ENCODE results near the gene ZNF550. TPM values are rescaled to one million over a fixed set of nuclear protein-coding genes. Genes with fewer than 3 reads are reported as not detected.

ZNF550 gene
- polyA plus RNA-seq, 1 experiment, result 8.2 TPM

DNA sequence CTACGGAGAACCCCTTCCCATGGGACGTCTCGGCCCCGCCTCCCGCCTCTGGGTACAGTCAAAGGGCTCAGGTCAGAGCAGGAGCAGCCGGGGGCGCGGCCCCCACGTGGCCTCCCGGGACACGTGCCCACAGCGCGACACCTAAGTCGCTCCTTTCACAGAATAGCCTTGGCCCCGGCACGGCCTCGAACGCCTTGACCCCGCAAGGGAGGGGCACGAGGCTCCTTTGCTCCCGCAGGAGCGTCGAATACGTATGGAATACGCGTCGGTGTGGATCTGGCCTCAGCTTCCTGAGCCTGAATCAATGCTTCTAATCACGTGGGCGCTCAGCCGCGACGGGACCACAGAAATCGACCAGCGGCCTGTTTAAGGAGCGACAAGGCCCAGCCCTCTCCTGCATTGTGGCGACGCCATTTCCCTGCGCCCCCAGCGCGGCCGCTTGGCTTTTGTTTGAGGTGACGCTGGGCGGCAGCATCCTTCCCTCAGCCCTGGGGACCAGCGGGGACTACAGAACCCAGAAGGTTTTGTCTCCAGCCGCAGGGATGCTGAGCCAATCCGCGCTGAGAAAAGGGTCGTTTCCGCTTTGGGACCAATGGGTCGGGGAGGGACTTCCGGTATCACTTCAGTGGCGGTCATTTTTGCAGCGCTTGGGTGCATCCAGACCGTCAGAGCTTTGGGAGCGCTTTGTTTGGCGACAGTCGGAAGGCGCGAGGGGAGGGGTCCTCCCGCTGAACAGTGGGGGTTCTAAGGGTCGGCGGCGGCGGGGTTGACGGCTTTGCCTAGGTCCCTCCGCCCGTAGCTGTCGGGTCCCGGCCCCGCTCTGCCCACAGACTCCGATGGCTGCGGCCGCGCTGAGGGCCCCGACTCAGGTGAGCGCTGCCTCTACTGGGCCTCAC lies 24.1 kb upstream of the ZNF550 start, which contains the start of gene ZIK1:
Gene ZIK1, plus strand, starts transcription at position 625 of the 896 bp plus-strand sequence. Its CDS starts 212 bp downstream, at position 837.
- peak; percentile 71 for DNase-seq (ENCODE audit: low read depth, low spot score)
- TF ChIP-seq CTCF (IDR thresholded peaks at IDR 0.05; ENCODE audit: low read depth, low read length), result no peak
- H3K27me3 ChIP-seq (ENCODE audit: control insufficient read depth, insufficient read depth, low read length), result no peaks in the 10 kb centered on the region
- POLR2A ChIA-PET, result interaction anchor here (0.7 to 1.2 kb wide), 2 partner anchors 10 to 125 kb away, joined by 3 read pairs; partner anchors contain the start of gene ZNF154
- CTCF ChIA-PET, result no interaction called here
- peak within 1 kb of the TSS; percentile 81 for H3K4me3 ChIP-seq (ENCODE audit: low read depth, low read length)
- peaks cover 53% of the 10 kb centered on the region for H3K9me3 ChIP-seq (ENCODE audit: control insufficient read depth, insufficient read depth, low read length)
- H3K27ac ChIP-seq (ENCODE audit: low read depth, low read length), result peak within 1 kb of the TSS; percentile 31

DNA sequence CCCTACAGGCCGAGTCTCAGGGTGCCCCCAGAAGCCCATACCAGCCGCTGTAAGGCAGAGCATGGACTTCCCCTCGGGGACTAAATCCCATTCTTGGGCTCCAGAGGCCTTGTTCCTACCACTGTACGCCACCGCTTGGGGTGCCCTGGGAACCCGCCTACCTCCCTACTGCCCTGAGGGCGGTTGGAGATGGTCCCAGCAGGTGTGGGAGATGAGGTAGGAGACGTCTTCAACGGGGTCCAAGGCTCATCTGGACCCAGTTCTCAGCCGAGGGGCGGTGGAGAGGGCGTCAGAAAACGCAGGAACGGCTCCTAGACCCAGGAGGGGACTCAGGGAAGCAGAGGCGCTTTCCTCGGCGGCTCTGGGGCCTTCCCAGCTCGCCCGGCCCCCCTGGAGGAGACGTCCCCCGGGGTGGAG lies 23.4 kb upstream of the ZNF550 start:
- H3K4me3 ChIP-seq (ENCODE audit: low read depth, low read length), result no peak overlapping the region
- CTCF ChIA-PET, result no interaction called here
- no peak for TF ChIP-seq CTCF (IDR thresholded peaks at IDR 0.05; ENCODE audit: low read depth, low read length)
- H3K27ac ChIP-seq (ENCODE audit: low read depth, low read length), result no peak overlapping the region
- POLR2A ChIA-PET, result interaction anchor here (1.2 kb wide), 1 partner anchor 11 kb away, joined by 3 read pairs; no protein-coding TSS in a partner anchor
- DNase-seq (ENCODE audit: low read depth, low spot score), result no peak
- H3K27me3 ChIP-seq (ENCODE audit: control insufficient read depth, insufficient read depth, low read length), result no peaks in the 10 kb centered on the region
- H3K9me3 ChIP-seq (ENCODE audit: control insufficient read depth, insufficient read depth, low read length), result peaks cover 47% of the 10 kb centered on the region

GRCh38 chr19:57578487-57579205 lies 19.0 kb upstream of the ZNF550 start, which contains the start of gene ZNF416:
Gene ZNF416, minus strand, starts transcription at chr19:57578911. Its CDS starts 207 bp downstream, at chr19:57578704.
- 0 out of 2 replicates have a peak, but pooled peaks have one; percentile 11 for TF ChIP-seq CTCF (IDR thresholded peaks at IDR 0.05; ENCODE audit: low read depth, low read length)
- POLR2A ChIA-PET, result no interaction called here
- peaks cover 60% of the 10 kb centered on the region for H3K9me3 ChIP-seq (ENCODE audit: control insufficient read depth, insufficient read depth, low read length)

DNA sequence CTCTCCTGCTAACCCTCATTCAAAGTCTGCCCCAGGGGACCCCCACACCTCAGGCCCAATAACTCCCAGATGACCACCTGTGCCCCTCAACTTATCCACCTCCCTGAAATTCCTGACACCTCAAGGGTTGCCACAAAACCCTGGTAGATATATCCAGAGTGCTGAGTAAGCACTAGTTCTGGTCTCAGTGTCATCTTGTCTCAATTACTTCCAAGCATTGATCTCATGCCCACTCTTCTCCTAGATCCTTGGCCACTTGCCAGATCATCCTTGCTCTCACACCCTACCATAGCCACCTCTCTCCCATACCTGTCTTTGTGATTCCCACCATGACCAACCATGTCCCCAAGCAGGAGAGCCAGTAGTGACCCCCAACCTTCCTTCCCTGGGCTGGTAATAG lies 17.0 kb upstream of the ZNF550 start:
- no peak overlapping the region for H3K4me3 ChIP-seq (ENCODE audit: low read depth, low read length)
- no peaks in the 10 kb centered on the region for H3K27me3 ChIP-seq (ENCODE audit: control insufficient read depth, insufficient read depth, low read length)
- peaks cover 61% of the 10 kb centered on the region for H3K9me3 ChIP-seq (ENCODE audit: control insufficient read depth, insufficient read depth, low read length)
- ChIA-PET POLR2A (no interaction called here), CTCF (no interaction called here)
- no peak for DNase-seq (ENCODE audit: low read depth, low spot score)
- no peak overlapping the region for H3K27ac ChIP-seq (ENCODE audit: low read depth, low read length)
- no peak for TF ChIP-seq CTCF (IDR thresholded peaks at IDR 0.05; ENCODE audit: low read depth, low read length)

More at GRCh38 chr19:57578487-57579205, 19.0 kb upstream of the ZNF550 start, which contains the start of gene ZNF416:
- peak within 1 kb of the TSS; percentile 11 for H3K27ac ChIP-seq (ENCODE audit: low read depth, low read length)
- peak within 1 kb of the TSS; percentile 87 for H3K4me3 ChIP-seq (ENCODE audit: low read depth, low read length)
- CTCF ChIA-PET, result no interaction called here
- no peaks in the 10 kb centered on the region for H3K27me3 ChIP-seq (ENCODE audit: control insufficient read depth, insufficient read depth, low read length)
- peak; percentile 97 for DNase-seq (ENCODE audit: low read depth, low spot score)

All from AG04450 (cell line).